GM12878 (cell line): ENCODE measurements around the gene RBMS3. TPM values are rescaled to one million over a fixed set of nuclear protein-coding genes. Genes with fewer than 3 reads are reported as not detected.

ENCODE experiments used
- ATAC-seq: fragments of 200-7000 bp; cut with Tn5 transposase; 3 replicates; pipeline ENCODE4 v1.9.1; 2020; ENCODE audit warnings: mild to moderate bottlenecking, moderate library complexity
- BruUV-seq: library from RNA; stranded (reverse); fragments of 400-500 nt; replicated peaks from 2 replicates; lab custom pipeline; 2021; lab: Mats Ljungman, UMichigan
- CTCF ChIA-PET: fragments of 300-600 bp; sonication (Branson Sonifier 250); formaldehyde crosslinking; extraction: SDS; loops from one replicate; lab custom pipeline; 2021; ENCODE audit warnings: inconsistent platforms; lab: Yijun Ruan, JAX
- POLR2A ChIA-PET: fragments of 350-600 bp; formaldehyde crosslinking; extraction: SDS; loops from one replicate; lab custom pipeline; 2021; ENCODE audit warnings: inconsistent platforms; lab: Charles Lee
- RAD21 ChIA-PET: fragments of 300-600 bp; sonication (Branson Sonifier 250); formaldehyde crosslinking; loops from one replicate; lab custom pipeline; 2023; ENCODE audit warnings: antibody characterized with exemption; ENCODE audit not compliant: unreplicated experiment; lab: Charles Lee
- SMC1A ChIA-PET: fragments of 300-600 bp; sonication (Branson Sonifier 250); formaldehyde crosslinking; loops from one replicate; lab custom pipeline; 2023; ENCODE audit not compliant: unreplicated experiment, uncharacterized antibody; lab: Charles Lee
- DNase-seq: peaks from one replicate; pipeline ENCODE4 v3.0.0-alpha.2; 2011; ENCODE audit warnings: low read depth, low spot score
- FAIRE-seq: peaks from 3 replicates; lab custom pipeline; 2011; peaks lifted over from hg19 to GRCh38; lab: Jason Lieb, UNC
- H2AFZ ChIP-seq: 2 replicates; pipeline ENCODE4 v1.6.0; 2011; ENCODE audit warnings: low read depth, low read length, control low read depth; ENCODE audit not compliant: control insufficient read depth
- H3K27ac ChIP-seq: 2 replicates; pipeline ENCODE4 v1.5.1; 2011; ENCODE audit warnings: control low read depth; ENCODE audit not compliant: control insufficient read depth, insufficient read depth
- H3K27me3 ChIP-seq, 2 experiments: replicated peaks in 1 of 2; 2 replicates each; pipeline versions ENCODE4 v1.6.0 to v1.6.1; 2011; ENCODE audit warnings: low read length in 1 of 2; ENCODE audit not compliant: control insufficient read depth in 2 of 2, insufficient read depth in 2 of 2
- H3K36me3 ChIP-seq, 2 experiments: 2 replicates each; pipeline ENCODE4 v1.5.1; 2011; ENCODE audit warnings: low read length in 1 of 2; ENCODE audit not compliant: control insufficient read depth in 2 of 2, insufficient read depth in 2 of 2
- H3K4me1 ChIP-seq: 2 replicates; pipeline ENCODE4 v1.6.1; 2011; ENCODE audit warnings: mild to moderate bottlenecking, low read length, moderate library complexity, mixed read lengths; ENCODE audit not compliant: control insufficient read depth, insufficient read depth
- H3K4me2 ChIP-seq: 2 replicates; pipeline ENCODE4 v1.6.0; 2011; ENCODE audit warnings: control low read depth; ENCODE audit not compliant: control insufficient read depth, insufficient read depth
- H3K4me3 ChIP-seq: fragments of 200-600 bp; sonication (generic); 2 replicates; pipeline ENCODE4 v1.5.1; 2016
- H3K79me2 ChIP-seq: 2 replicates; pipeline ENCODE4 v1.6.0; 2011; ENCODE audit warnings: low read length; ENCODE audit not compliant: control insufficient read depth, insufficient read depth
- H3K9ac ChIP-seq: 2 replicates; pipeline ENCODE4 v1.8.0; 2011; ENCODE audit warnings: low read length, control low read depth, mixed read lengths; ENCODE audit not compliant: control insufficient read depth, insufficient read depth
- H3K9me3 ChIP-seq: replicated peaks from 3 replicates; pipeline ENCODE4 v1.5.1; 2011; ENCODE audit warnings: mild to moderate bottlenecking, low read length; ENCODE audit not compliant: control insufficient read depth, insufficient read depth
- H4K20me1 ChIP-seq: 2 replicates; pipeline ENCODE4 v1.6.0; 2011; ENCODE audit not compliant: control insufficient read depth, insufficient read depth
- BMI1 ChIP-seq: fragments of 450-650 bp; IDR thresholded peaks from 2 replicates; pipeline ENCODE4 v1.6.1; 2016; ENCODE audit warnings: mild to moderate bottlenecking, moderate library complexity, borderline replicate concordance
- GATAD2B ChIP-seq: fragments of 450-650 bp; conservative IDR thresholded peaks from 2 replicates; pipeline ENCODE4 v1.6.1; 2017; ENCODE audit warnings: low read depth, mild to moderate bottlenecking, moderate library complexity
- IKZF2 ChIP-seq, 2 experiments: fragments of 450-650 bp; IDR thresholded peaks; 2 replicates each; pipeline ENCODE4 v1.6.1; 2017; ENCODE audit warnings: mild to moderate bottlenecking in 2 of 2, moderate library complexity in 2 of 2
- TARDBP ChIP-seq: IDR thresholded peaks from 2 replicates; pipeline ENCODE4 v1.6.1; 2016; ENCODE audit warnings: borderline replicate concordance
- YBX1 ChIP-seq: fragments of 450-650 bp; IDR thresholded peaks from 2 replicates; pipeline ENCODE4 v1.6.1; 2016; ENCODE audit warnings: antibody characterized with exemption
- ZZZ3 ChIP-seq: IDR thresholded peaks from 2 replicates; pipeline ENCODE4 v1.6.1; 2011; ENCODE audit warnings: low read depth; ENCODE audit not compliant: control insufficient read depth, insufficient read length
- WGBS: methylation state at CpG from one replicate; pipeline ENCODE4 v1.1.6; 2016; ENCODE audit warnings: low lambda C conversion rate; ENCODE audit not compliant: insufficient replicate concordance, insufficient coverage; ENCODE audit errors: missing lambda C conversion rate; 5-methylcytosine and 5-hydroxymethylcytosine counted together
- in situ Hi-C: fragments of 300-500 bp; cut with MboI; formaldehyde crosslinking; loops from 9 replicates; pipeline ENCODE4 v1.14.3; 2018; ENCODE audit warnings: mixed read lengths
- intact Hi-C: fragments of 100-400 bp; cut with micrococcal nuclease; formaldehyde crosslinking; loops from one replicate; pipeline ENCODE4 v1.14.2; 2022; ENCODE audit not compliant: unreplicated experiment
- polyA plus RNA-seq, 11 experiments: library from polyadenylated mRNA; depleted of rRNA in 4 of 11; unstranded in 6 of 11; stranded (reverse) in 5 of 11; fragments of >200 nt; fragmentation: Nextera tagmentation in 4 of 11; fragmentation: Illumina TruSeq in 1 of 11; extraction: Ambion mirVana in 4 of 11; extraction: Trizol in 1 of 11; gene quantifications; 1 replicate in 1 of 11; 2 replicates in 10 of 11; pipeline versions ENCODE4 v1.2.1 to v1.2.3, GENCODE V29; 2011 to 2016; ENCODE audit warnings: inconsistent platforms in 2 of 11, missing spikeins in 2 of 11, low read depth in 1 of 11
- total RNA-seq, 4 experiments: library from RNA; depleted of rRNA in 3 of 4; stranded (reverse); fragments of >200 nt in 3 of 4; fragmentation: Illumina TruSeq in 1 of 4; extraction: Trizol in 1 of 4; gene quantifications; 2 replicates each; pipeline versions ENCODE4 v1.2.1 to v1.2.3, GENCODE V29; 2013 to 2021
- TF ChIP-seq, protein P1 (sequence below): fragments of 450-650 bp; IDR thresholded peaks from 2 replicates; pipeline ENCODE4 v1.6.1; 2017; ENCODE audit warnings: low read depth, mild to moderate bottlenecking, moderate library complexity
- TF ChIP-seq, protein P2 (sequence below): IDR thresholded peaks from 2 replicates; pipeline ENCODE4 v1.6.1; 2012; ENCODE audit warnings: improper control_type of control experiment, low read depth, low read length; ENCODE audit not compliant: insufficient replicate concordance

Gene RBMS3
- total and polyA plus RNA-seq, 10 of the 15 experiments (the other 5 are each of a cell fraction or from before 2014, with no cell fraction given) = 0.79 to 4.7 (median 3.1) TPM

DNA sequence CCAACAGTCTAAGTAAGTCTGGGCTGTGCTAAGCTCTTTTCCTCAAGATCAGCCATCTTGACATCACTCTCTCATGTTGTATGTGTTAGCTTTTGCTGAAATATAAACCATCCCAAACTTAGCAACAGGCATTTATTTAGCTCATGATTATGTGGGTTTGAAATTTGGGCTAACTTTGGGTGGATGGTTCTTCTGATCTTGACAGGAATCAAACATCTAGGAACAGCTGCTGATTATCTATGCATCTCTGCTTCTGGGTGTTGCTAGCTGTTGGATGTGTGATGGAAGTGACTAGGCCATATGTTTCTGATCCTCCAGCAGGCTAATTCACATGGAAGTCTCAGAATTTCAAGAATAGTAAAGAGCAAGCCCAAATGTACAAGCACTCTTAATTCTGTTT is 710.3 kb downstream of the RBMS3 start (continued):
- TF ChIP-seq, protein P1, sequence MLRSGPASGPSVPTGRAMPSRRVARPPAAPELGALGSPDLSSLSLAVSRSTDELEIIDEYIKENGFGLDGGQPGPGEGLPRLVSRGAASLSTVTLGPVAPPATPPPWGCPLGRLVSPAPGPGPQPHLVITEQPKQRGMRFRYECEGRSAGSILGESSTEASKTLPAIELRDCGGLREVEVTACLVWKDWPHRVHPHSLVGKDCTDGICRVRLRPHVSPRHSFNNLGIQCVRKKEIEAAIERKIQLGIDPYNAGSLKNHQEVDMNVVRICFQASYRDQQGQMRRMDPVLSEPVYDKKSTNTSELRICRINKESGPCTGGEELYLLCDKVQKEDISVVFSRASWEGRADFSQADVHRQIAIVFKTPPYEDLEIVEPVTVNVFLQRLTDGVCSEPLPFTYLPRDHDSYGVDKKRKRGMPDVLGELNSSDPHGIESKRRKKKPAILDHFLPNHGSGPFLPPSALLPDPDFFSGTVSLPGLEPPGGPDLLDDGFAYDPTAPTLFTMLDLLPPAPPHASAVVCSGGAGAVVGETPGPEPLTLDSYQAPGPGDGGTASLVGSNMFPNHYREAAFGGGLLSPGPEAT = no peak
- TF ChIP-seq YBX1 (no peak), IKZF2 (IDR thresholded peaks at IDR 0.05) (no peak), TARDBP (no peak)
- TF ChIP-seq, protein P2, sequence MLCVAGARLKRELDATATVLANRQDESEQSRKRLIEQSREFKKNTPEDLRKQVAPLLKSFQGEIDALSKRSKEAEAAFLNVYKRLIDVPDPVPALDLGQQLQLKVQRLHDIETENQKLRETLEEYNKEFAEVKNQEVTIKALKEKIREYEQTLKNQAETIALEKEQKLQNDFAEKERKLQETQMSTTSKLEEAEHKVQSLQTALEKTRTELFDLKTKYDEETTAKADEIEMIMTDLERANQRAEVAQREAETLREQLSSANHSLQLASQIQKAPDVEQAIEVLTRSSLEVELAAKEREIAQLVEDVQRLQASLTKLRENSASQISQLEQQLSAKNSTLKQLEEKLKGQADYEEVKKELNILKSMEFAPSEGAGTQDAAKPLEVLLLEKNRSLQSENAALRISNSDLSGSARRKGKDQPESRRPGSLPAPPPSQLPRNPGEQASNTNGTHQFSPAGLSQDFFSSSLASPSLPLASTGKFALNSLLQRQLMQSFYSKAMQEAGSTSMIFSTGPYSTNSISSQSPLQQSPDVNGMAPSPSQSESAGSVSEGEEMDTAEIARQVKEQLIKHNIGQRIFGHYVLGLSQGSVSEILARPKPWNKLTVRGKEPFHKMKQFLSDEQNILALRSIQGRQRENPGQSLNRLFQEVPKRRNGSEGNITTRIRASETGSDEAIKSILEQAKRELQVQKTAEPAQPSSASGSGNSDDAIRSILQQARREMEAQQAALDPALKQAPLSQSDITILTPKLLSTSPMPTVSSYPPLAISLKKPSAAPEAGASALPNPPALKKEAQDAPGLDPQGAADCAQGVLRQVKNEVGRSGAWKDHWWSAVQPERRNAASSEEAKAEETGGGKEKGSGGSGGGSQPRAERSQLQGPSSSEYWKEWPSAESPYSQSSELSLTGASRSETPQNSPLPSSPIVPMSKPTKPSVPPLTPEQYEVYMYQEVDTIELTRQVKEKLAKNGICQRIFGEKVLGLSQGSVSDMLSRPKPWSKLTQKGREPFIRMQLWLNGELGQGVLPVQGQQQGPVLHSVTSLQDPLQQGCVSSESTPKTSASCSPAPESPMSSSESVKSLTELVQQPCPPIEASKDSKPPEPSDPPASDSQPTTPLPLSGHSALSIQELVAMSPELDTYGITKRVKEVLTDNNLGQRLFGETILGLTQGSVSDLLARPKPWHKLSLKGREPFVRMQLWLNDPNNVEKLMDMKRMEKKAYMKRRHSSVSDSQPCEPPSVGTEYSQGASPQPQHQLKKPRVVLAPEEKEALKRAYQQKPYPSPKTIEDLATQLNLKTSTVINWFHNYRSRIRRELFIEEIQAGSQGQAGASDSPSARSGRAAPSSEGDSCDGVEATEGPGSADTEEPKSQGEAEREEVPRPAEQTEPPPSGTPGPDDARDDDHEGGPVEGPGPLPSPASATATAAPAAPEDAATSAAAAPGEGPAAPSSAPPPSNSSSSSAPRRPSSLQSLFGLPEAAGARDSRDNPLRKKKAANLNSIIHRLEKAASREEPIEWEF = no peak

- H3K79me2 ChIP-seq = no peaks in the 10 kb centered on the region
- no peak for TF ChIP-seq BMI1
- no peak for TF ChIP-seq ZZZ3
- no peak for TF ChIP-seq GATAD2B
- H4K20me1 ChIP-seq = no peaks in the 10 kb centered on the region
- ChIA-PET RAD21 (no interaction called here), POLR2A (no interaction called here), SMC1A (interaction anchor here (0.6 to 1.4 kb wide), 2 partner anchors 10 to 22 kb away, joined by 3 read pairs; no protein-coding TSS in a partner anchor), CTCF (interaction anchor here (0.6 to 2.6 kb wide), 2 partner anchors 10 to 472 kb away, joined by 3 to 13 read pairs; no protein-coding TSS in a partner anchor)
- H3K4me1 ChIP-seq = no peaks in the 10 kb centered on the region
- no TSS peak for BruUV-seq
- no peak overlapping the region for H2AFZ ChIP-seq
- H3K4me3 ChIP-seq = no peak overlapping the region
- no peak overlapping the region for H3K27ac ChIP-seq
- H3K4me2 ChIP-seq = no peak overlapping the region
- in situ Hi-C loops (no loop called here), intact Hi-C loops (no loop called here)
- no peak overlapping the region for H3K9ac ChIP-seq
- WGBS = 0% methylated on average over 1 of the region's 1 CpG
- H3K36me3 ChIP-seq = no peaks in the 10 kb centered on the region
- DNase-seq (no peak), FAIRE-seq (no peak), ATAC-seq (no peak)
- H3K9me3 ChIP-seq = no peaks in the 10 kb centered on the region
- no peaks in the 10 kb centered on the region for H3K27me3 ChIP-seq
These were observed 721.9 kb downstream of the RBMS3 start for GRCh38 chr3:30002797-30003196.
